Smooth muscle cell (in vitro differentiated cells): ENCODE results near the gene SLC35B1. TPM values are rescaled to one million over a fixed set of nuclear protein-coding genes. Genes with fewer than 3 reads are reported as not detected.

Source experiments
- DNase-seq: peaks from one replicate; lab custom pipeline; 2025; ENCODE audit not compliant: unreplicated experiment; lab: John Stamatoyannopoulos, UW
- H2AFZ ChIP-seq: fragments of 200-600 bp; sonication (generic); 2 replicates; pipeline ENCODE4 v1.6.0; 2016; ENCODE audit warnings: antibody characterized with exemption, low read depth, mild to moderate bottlenecking
- H3F3A ChIP-seq: fragments of 200-600 bp; sonication (generic); 2 replicates; pipeline ENCODE4 v1.6.0; 2017; ENCODE audit warnings: antibody characterized with exemption, low read depth
- H3K27ac ChIP-seq: fragments of 200-600 bp; sonication (generic); 2 replicates; pipeline ENCODE4 v1.5.1; 2016; ENCODE audit warnings: low read depth, mild to moderate bottlenecking
- H3K27me3 ChIP-seq: fragments of 200-600 bp; sonication (generic); 2 replicates; pipeline ENCODE4 v1.6.1; 2016; ENCODE audit warnings: low read depth, mild to moderate bottlenecking
- H3K36me3 ChIP-seq: fragments of 200-600 bp; sonication (generic); 2 replicates; pipeline ENCODE4 v1.5.1; 2016; ENCODE audit warnings: low read depth
- H3K4me1 ChIP-seq: fragments of 200-600 bp; sonication (generic); 2 replicates; pipeline ENCODE4 v1.5.1; 2016; ENCODE audit warnings: low read depth
- H3K4me2 ChIP-seq: fragments of 200-600 bp; sonication (generic); 2 replicates; pipeline ENCODE4 v1.6.0; 2016; ENCODE audit warnings: mild to moderate bottlenecking
- H3K4me3 ChIP-seq: fragments of 200-600 bp; sonication (generic); 2 replicates; pipeline ENCODE4 v1.5.1; 2016; ENCODE audit warnings: mild to moderate bottlenecking
- H3K79me2 ChIP-seq: fragments of 200-600 bp; sonication (generic); 2 replicates; pipeline ENCODE4 v1.6.0; 2016; ENCODE audit warnings: low read depth, mild to moderate bottlenecking
- H3K9ac ChIP-seq: fragments of 200-600 bp; sonication (generic); 2 replicates; pipeline ENCODE4 v1.6.0; 2016; ENCODE audit warnings: low read depth
- H3K9me3 ChIP-seq: fragments of 200-600 bp; sonication (generic); replicated peaks from 2 replicates; pipeline ENCODE4 v1.5.1; 2016; ENCODE audit warnings: low read depth
- H4K20me1 ChIP-seq: fragments of 200-600 bp; sonication (generic); 2 replicates; pipeline ENCODE4 v1.6.0; 2016; ENCODE audit warnings: low read depth
- WGBS: methylation state at CpG from one replicate; pipeline ENCODE4 v1.1.7; 2016; ENCODE audit warnings: low lambda C conversion rate; 5-methylcytosine and 5-hydroxymethylcytosine counted together
- polyA plus RNA-seq: library from polyadenylated mRNA; unstranded; fragments of >200 nt; fragmentation: Nextera tagmentation; extraction: Ambion mirVana; gene quantifications from 2 replicates; pipeline ENCODE4 v1.2.1, GENCODE V29; 2016
- total RNA-seq: library from RNA; depleted of rRNA; stranded (reverse); fragments of >200 nt; gene quantifications from 2 replicates; pipeline ENCODE4 v1.2.3, GENCODE V29; 2014
- TF ChIP-seq, protein P1 (sequence below): fragments of 200-600 bp; sonication (generic); IDR thresholded peaks from 2 replicates; pipeline ENCODE4 v1.5.1; 2017; ENCODE audit warnings: borderline replicate concordance, mild to moderate bottlenecking, antibody characterized with exemption; ENCODE audit not compliant: insufficient read depth, poor library complexity, severe bottlenecking

Gene SLC35B1
- total and polyA plus RNA-seq, 2 experiments from 2014 or later, result 98.9 to 126 TPM

- 83% methylated on average over 3 of the region's 3 CpGs for WGBS
- H3K79me2 ChIP-seq, result no peaks in the 10 kb centered on the region
- TF ChIP-seq, protein P1, sequence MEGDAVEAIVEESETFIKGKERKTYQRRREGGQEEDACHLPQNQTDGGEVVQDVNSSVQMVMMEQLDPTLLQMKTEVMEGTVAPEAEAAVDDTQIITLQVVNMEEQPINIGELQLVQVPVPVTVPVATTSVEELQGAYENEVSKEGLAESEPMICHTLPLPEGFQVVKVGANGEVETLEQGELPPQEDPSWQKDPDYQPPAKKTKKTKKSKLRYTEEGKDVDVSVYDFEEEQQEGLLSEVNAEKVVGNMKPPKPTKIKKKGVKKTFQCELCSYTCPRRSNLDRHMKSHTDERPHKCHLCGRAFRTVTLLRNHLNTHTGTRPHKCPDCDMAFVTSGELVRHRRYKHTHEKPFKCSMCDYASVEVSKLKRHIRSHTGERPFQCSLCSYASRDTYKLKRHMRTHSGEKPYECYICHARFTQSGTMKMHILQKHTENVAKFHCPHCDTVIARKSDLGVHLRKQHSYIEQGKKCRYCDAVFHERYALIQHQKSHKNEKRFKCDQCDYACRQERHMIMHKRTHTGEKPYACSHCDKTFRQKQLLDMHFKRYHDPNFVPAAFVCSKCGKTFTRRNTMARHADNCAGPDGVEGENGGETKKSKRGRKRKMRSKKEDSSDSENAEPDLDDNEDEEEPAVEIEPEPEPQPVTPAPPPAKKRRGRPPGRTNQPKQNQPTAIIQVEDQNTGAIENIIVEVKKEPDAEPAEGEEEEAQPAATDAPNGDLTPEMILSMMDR, result no peak
These were observed 33.9 kb upstream of the SLC35B1 start for GRCh38 chr17:49741692-49742076.

DNA sequence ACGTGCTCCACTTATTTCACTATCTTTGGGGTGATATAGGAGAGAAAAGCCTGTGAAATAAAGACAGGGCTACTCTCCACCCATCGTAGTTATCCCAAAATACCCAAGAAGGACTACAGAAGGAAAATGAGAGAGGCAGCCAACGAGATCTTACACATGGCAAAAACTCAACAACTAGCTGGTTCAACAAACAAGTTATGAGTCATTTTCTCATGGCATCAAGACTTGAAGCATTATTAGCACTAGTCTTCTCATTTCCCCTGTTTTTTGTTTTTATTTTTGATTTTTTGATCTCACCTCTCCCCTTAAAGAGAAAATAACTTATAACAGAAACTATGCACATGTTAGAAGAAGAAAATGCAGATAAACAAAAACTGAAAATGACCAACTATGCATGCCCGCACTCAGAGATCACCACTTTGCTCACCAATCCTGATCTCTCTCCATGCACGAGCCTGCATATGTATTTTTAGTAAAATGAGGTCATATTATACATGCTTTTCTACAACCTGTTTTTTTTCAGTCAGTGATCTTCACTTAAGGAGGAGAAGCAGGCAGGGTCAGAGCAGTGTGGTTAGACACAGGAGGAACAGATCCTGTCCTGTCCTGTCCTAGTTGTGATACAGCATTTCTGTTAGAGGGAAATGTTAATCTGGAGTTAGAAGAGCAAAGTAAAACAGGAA, 33.4 kb upstream of the SLC35B1 start:
- 82% methylated on average over 5 of the region's 5 CpGs for WGBS
- Histone ChIP-seq H3K27ac (no peak overlapping the region), H3K27me3 (no peaks in the 10 kb centered on the region), H3K4me2 (no peak overlapping the region), H3K36me3 (no peaks in the 10 kb centered on the region), H3K4me1 (peaks cover 11% of the 10 kb centered on the region), H4K20me1 (peaks cover 4% of the 10 kb centered on the region), H3K4me3 (no peak overlapping the region), H3K9ac (no peak overlapping the region), H2AFZ (no peak overlapping the region), H3F3A (no peaks in the 10 kb centered on the region), H3K79me2 (no peaks in the 10 kb centered on the region), H3K9me3 (no peaks in the 10 kb centered on the region)
- DNase-seq, result no peak
- TF ChIP-seq, protein P1, result no peak

More at GRCh38 chr17:49741692-49742076, 33.9 kb upstream of the SLC35B1 start:
- no peaks in the 10 kb centered on the region for H3K9me3 ChIP-seq
- no peak overlapping the region for H2AFZ ChIP-seq
- DNase-seq, result no peak
- no peak overlapping the region for H3K4me3 ChIP-seq
- H3K36me3 ChIP-seq, result no peaks in the 10 kb centered on the region
- no peaks in the 10 kb centered on the region for H3F3A ChIP-seq
- H3K27ac ChIP-seq, result no peak overlapping the region
- H3K4me1 ChIP-seq, result peaks cover 11% of the 10 kb centered on the region
- no peak overlapping the region for H3K4me2 ChIP-seq
- H3K27me3 ChIP-seq, result no peaks in the 10 kb centered on the region
- H3K9ac ChIP-seq, result no peak overlapping the region
- H4K20me1 ChIP-seq, result peaks cover 4% of the 10 kb centered on the region

- peaks cover 11% of the 10 kb centered on the region for H3K4me1 ChIP-seq
- H3K79me2 ChIP-seq, result no peaks in the 10 kb centered on the region
- no peaks in the 10 kb centered on the region for H3K9me3 ChIP-seq
- no peaks in the 10 kb centered on the region for H3K27me3 ChIP-seq
- no peak for DNase-seq
- TF ChIP-seq, protein P1, result no peak
- no peaks in the 10 kb centered on the region for H3F3A ChIP-seq
- no peak overlapping the region for H3K9ac ChIP-seq
- H3K27ac ChIP-seq, result no peak overlapping the region
- WGBS, result 88% methylated on average over 7 of the region's 7 CpGs
- H3K36me3 ChIP-seq, result no peaks in the 10 kb centered on the region
- no peak overlapping the region for H3K4me2 ChIP-seq
- H4K20me1 ChIP-seq, result peaks cover 4% of the 10 kb centered on the region
- no peak overlapping the region for H2AFZ ChIP-seq
- H3K4me3 ChIP-seq, result no peak overlapping the region
These were observed 32.0 kb upstream of the SLC35B1 start for GRCh38 chr17:49739641-49740271.
